NCI-H1930 (cell line): ENCODE results near the gene LZTS3.
"Not testable (repeated sequence)": the region's sequence is repeated elsewhere in the genome, so short reads cannot be mapped to it uniquely, and the experiment has no call there.

Experiments
- DNase-seq, 2 experiments: peaks; one replicate each; lab custom pipeline; 2025; lab: John Stamatoyannopoulos, UW

Gene LZTS3

GRCh38 chr20:3135507-3136070 is 37.8 kb downstream of the LZTS3 start:
- DNase-seq, result no peak

DNA sequence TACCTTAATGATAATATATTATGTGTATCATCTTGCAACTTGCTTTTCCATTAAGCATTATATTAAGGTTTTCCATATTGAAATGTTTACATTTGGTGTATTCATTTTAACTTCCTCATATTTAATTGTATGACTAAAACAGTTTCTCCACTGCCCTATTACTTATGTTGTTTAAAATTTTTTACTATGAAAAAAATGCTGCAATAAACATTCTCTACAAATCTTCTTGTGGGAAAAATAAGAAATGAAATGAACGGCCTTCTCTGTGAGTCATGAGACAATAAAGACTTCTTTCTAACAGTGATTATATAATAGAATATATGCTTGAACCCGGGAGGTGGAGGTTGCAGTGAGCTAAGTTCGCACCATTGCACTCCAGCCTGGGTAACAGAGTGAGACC is 39.2 kb downstream of the LZTS3 start:
- no peak for DNase-seq

- no peak for DNase-seq
Measured at GRCh38 chr20:3133155-3133554, 40.2 kb downstream of the LZTS3 start.

- DNase-seq, result no peak
Measured at GRCh38 chr20:3130051-3130600, 43.2 kb downstream of the LZTS3 start.

GRCh38 chr20:3129094-3129493 is 44.3 kb downstream of the LZTS3 start:
- no peak for DNase-seq

GRCh38 chr20:3128275-3128984 is 44.9 kb downstream of the LZTS3 start:
- DNase-seq, result no peak

DNA sequence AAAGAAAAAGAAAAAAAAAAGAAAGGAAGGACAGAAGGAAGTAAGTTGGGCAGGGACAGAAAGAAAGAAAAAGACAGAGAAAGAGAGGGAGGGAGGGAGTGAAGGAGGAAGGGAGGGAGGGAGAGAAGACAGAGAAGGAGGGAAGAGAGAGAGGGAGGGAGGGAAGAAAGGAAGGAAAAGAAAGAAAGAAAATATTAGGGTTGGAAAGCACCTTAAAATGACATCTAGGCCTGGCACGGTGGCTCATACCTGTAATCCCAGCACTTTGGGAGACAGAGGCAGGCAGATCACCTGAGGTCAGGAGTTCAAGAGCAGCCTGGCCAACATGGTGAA is 46.9 kb downstream of the LZTS3 start:
- DNase-seq, result no peak

DNA sequence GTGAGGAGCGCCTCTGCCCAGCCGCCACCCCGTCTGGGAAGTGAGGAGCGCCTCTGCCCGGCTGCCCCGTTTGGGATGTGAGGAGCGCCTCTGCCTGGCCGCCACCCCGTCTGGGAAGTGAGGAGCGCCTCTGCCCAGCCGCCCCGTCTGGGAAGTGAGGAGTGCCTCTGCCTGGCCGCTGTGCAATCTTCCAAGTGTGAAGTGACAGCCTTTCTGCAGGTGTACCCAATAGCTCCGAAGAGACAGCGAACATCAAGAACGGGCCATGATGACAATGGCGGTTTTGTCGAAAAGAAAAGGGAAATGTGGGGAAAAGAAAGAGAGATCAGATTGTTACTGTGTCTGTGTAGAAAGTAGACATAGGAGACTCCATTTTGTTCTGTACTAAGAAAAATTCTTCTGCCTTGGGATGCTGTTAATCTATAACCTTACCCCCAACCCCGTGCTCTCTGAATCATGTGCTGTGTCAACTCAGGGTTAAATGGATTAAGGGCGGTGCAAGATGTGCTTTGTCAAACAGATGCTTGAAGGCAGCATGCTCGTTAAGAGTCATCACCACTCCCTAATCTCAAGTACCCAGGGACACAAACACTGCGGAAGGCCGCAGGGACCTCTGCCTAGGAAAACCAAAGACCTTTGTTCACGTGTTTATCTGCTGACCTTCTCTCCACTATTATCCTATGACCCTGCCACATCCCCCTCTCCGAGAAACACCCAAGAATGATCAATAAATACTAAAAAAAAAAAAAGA is 47.4 kb downstream of the LZTS3 start:
- not testable (repeated sequence) for DNase-seq

GRCh38 chr20:3124773-3125560 is 48.4 kb downstream of the LZTS3 start:
- not testable (repeated sequence) for DNase-seq

DNA sequence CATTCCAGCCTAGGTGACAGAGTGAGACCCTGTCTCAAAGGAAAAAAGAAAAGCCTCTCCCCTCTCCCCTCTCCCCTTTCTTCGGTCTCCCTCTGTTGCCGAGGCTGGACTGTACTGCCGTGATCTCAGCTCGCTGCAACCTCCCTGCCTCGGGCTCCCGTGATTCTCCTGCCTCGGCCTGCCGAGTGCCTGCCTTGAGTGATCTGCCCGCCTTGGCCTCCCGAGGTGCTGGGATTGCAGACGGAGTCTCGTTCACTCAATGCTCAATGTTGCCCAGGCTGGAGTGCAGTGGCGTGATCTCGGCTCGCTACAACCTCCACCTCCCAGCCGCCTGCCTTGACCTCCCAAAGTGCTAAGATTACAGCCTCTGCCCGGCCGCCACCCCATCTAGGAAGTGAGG is 49.2 kb downstream of the LZTS3 start:
- DNase-seq, result not testable (repeated sequence)

DNA sequence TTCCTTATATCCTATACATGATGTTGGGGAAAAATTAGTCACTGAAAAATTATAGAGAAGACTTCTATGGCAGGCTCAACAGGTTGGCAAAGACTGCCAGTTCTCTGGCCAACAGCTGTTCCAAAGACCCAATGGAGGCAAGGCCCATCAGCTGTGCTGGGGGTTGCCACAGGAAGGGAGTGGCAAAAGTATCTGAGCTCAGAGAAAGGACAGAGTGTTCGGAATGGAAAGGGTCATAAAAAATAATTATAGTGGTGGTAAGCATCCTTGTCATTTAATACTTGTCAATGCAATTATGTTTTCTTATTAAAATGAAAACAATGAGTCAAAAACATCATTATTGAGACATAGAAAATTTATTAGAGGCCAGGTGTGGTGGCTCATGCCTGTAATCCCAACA is 49.8 kb downstream of the LZTS3 start:
- DNase-seq, result no peak

DNA sequence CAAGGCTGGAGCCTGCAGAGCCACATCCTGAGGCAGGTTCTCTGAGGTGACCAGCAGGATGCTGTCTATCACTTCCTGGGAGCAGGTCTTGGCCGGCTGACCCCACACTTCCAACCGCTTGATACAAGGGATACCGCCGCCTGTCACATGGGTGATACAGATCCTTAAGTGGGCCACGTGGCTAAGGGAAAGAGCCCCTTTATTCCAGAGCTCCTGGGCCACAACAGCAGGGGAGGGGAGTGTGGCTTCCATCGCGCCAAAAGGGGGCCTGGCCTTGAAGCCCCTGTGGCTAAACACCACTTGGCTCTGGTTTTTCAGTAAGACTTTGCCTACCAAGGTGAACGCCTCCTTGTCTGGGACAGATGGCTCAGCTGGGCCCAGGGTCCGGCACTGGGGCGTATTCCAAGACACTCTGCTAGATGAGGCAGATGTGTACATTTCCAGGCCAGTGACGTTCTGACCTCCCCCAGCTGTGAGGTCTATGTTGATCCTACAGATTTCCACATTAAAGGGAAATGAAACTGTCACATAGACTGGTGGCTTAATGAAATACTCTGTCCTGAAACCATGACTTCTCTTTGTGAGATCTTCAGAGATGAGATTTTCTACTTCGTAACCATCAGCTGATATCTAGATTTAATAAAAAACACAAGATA is 51.3 kb downstream of the LZTS3 start:
- DNase-seq, result no peak

DNA sequence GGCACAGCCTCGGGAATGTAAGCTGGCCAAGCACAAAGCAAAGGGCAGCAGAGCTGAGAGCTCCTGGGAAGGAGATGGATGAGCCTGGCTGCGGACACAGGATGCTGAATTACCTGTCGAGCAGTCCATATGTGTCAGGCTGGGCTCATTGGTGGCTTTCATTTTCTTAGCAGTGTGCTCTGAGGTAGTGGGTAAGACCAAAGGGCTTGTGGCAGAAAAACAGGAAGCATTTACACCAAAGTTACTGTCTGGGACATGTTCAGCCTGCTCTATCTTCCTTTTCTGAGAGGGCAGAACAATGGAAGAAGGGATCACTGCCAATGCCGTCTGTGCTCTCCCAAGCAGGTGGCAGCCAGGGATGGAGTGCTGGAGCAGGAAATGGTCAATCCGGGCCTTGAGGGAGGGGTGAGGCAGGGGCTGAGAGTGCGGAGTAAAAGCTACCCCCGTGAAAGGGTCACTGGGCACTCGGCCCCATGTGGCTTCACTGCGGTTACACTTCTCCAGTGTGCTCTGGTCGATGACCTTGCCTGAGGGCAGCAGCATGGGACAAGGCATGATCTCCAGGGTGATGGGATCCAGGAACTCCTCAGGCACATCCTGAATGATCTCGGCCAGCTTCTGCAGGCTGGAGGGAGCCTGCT is 52.0 kb downstream of the LZTS3 start:
- DNase-seq, result no peak

DNA sequence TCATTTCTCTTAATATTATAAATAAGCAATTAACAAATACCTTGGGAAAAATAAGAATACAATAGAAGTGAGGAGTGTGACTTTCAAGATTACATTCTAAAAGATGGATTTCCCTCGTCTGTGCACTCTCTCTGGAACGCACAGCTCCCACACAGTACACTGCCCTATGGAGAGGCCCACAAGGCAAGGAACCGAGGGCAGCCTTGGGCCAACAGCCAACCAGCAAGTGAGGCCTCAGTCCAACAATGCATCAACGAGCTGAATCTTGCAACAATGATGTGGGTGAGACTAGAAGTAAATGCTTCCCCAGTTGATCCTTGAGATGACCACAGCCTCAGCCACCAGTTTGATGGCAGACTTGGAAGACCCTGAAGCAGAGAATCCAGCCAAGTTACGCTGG is 54.3 kb downstream of the LZTS3 start:
- no peak for DNase-seq

GRCh38 chr20:3117839-3118379 is 55.4 kb downstream of the LZTS3 start:
- DNase-seq, result not testable (repeated sequence)

DNA sequence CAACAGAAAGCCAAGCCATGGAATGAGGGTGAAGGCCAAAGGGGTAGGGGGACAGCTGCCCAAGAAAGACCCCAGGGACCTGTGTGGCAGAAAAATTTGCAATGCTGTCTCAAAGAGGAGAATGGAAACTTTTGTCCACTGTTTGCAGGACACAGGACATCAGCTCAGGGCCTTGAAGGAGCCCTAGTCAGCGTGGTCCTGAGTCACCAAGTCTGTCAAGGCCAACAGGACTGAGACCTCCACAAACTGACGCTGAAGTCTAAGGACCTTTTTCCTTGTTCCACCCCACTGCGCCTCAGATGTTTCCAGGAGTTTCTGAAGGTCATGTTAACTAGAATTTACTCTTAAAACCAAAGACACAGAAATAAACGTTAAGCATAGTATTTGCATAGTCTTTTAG is 57.0 kb downstream of the LZTS3 start:
- no peak for DNase-seq

DNA sequence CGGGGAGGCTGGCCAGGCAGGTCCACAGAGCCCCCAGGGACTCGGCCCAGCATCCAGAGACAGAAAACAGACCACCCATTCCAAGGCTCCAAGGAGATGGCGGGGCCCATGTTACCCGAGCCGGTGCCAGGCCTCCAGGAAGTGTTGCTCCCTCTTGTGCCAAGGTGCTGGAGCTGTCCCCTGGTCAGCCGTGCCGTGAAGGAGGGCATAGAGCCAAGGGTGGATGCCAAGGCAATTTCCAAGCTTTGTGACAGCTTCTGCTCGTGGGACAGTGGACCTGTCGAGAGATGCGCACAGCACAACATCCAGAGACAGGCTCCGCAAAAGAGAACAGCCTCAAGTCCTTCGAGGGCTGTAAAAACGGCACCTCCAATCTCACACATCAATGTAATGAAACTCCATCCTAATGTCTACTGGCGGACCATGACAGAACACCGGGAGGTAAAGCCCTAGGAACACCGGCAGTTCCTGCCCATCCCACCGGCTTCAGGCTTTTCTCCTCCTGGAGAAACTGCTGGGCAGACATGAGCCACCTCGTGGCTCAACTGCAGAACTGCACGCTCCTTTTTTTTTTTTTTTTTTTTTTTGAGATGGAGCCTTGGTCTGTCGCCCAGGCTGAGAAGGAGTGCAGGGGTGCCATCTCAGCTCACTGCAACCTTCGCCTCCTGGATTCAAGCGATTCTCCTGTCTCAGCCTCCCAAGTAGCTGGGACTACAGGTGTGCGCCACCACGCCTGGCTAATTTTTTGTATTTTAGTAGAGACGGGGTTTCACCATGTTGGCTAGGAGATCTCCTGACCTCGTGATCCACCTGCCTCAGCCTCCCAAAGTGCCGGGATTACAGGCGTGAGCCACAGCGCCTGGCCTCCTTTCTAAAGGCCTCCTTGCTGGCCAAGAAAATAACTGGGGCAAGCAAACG is 57.9 kb downstream of the LZTS3 start:
- DNase-seq, result peak; percentile 14 to 31
